Muscle layer of duodenum (tissue), 2 donors: ENCODE measurements around the gene CWF19L2.

Experiments used
- H3K27ac ChIP-seq: one replicate; pipeline ENCODE4 v1.7.0; 2013; ENCODE audit warnings: mild to moderate bottlenecking, low read length
- H3K27me3 ChIP-seq: one replicate; pipeline ENCODE4 v1.7.0; 2013; ENCODE audit warnings: low read depth, mild to moderate bottlenecking, control low read depth, low read length
- H3K36me3 ChIP-seq, 2 donors: one replicate each; pipeline ENCODE4 v1.7.0; 2013; ENCODE audit warnings: low read length in 2 of 2, control low read depth in 1 of 2, mild to moderate bottlenecking in 1 of 2; ENCODE audit not compliant: insufficient read depth in 2 of 2, control insufficient read depth in 1 of 2
- H3K4me1 ChIP-seq, 2 donors: one replicate each; pipeline ENCODE4 v1.7.0; 2013; ENCODE audit warnings: low read length in 2 of 2, mild to moderate bottlenecking in 2 of 2, control low read depth in 1 of 2, moderate library complexity in 1 of 2; ENCODE audit not compliant: insufficient read depth in 2 of 2, control insufficient read depth in 1 of 2
- H3K4me3 ChIP-seq, 2 donors: one replicate each; pipeline ENCODE4 v1.7.0; 2013; ENCODE audit warnings: low read length in 2 of 2, low read depth in 1 of 2, mild to moderate bottlenecking in 1 of 2
- H3K9me3 ChIP-seq, 2 donors: one replicate each; pipeline ENCODE4 v1.7.0; 2013; ENCODE audit warnings: low read length in 2 of 2, control low read depth in 1 of 2, mild to moderate bottlenecking in 1 of 2; ENCODE audit not compliant: control insufficient read depth in 1 of 2
- donor health status: healthy.

CWF19L2 gene

GRCh38 chr11:107384144-107384852 is 73.3 kb downstream of the CWF19L2 start:
- Histone ChIP-seq H3K4me3 (no peak overlapping the region), H3K4me1 (no peaks in the 10 kb centered on the region), H3K27me3 (no peaks in the 10 kb centered on the region), H3K36me3 (peaks cover 3 to 5% of the 10 kb centered on the region in 2 donors), H3K9me3 (no peaks in the 10 kb centered on the region), H3K27ac (no peak overlapping the region)

- no peak overlapping the region for H3K4me3 ChIP-seq
- no peaks in the 10 kb centered on the region for H3K9me3 ChIP-seq
- H3K4me1 ChIP-seq, result no peaks in the 10 kb centered on the region
- H3K36me3 ChIP-seq, result no peaks in the 10 kb centered on the region
- H3K27me3 ChIP-seq, result no peaks in the 10 kb centered on the region
- H3K27ac ChIP-seq, result no peak overlapping the region
Observed at GRCh38 chr11:107372439-107372838, 85.2 kb downstream of the CWF19L2 start.

GRCh38 chr11:107370390-107370789 is 87.2 kb downstream of the CWF19L2 start:
- Histone ChIP-seq H3K4me1 (no peaks in the 10 kb centered on the region), H3K27ac (no peak overlapping the region), H3K36me3 (no peaks in the 10 kb centered on the region), H3K27me3 (no peaks in the 10 kb centered on the region), H3K9me3 (no peaks in the 10 kb centered on the region), H3K4me3 (no peak overlapping the region)

GRCh38 chr11:107359701-107360100 is 97.9 kb downstream of the CWF19L2 start:
- Histone ChIP-seq H3K27ac (no peak overlapping the region), H3K4me1 (no peaks in the 10 kb centered on the region), H3K27me3 (no peaks in the 10 kb centered on the region), H3K4me3 (no peak overlapping the region), H3K36me3 (peaks cover 0 to 10% of the 10 kb centered on the region in 2 donors), H3K9me3 (no peaks in the 10 kb centered on the region)

- Histone ChIP-seq H3K36me3 (peaks cover under 1 to 10% of the 10 kb centered on the region in 2 donors), H3K4me3 (no peak overlapping the region), H3K27ac (no peak overlapping the region), H3K4me1 (no peaks in the 10 kb centered on the region), H3K9me3 (no peaks in the 10 kb centered on the region), H3K27me3 (no peaks in the 10 kb centered on the region)
Observed at GRCh38 chr11:107357877-107358276, 99.7 kb downstream of the CWF19L2 start.

GRCh38 chr11:107354780-107355179 is 102.8 kb downstream of the CWF19L2 start:
- Histone ChIP-seq H3K27ac (no peak overlapping the region), H3K36me3 (peaks cover 4 to 10% of the 10 kb centered on the region in 2 donors), H3K27me3 (no peaks in the 10 kb centered on the region), H3K4me1 (no peaks in the 10 kb centered on the region), H3K4me3 (no peak overlapping the region), H3K9me3 (no peaks in the 10 kb centered on the region)

GRCh38 chr11:107337917-107338316 is 119.7 kb downstream of the CWF19L2 start:
- Histone ChIP-seq H3K4me3 (no peak overlapping the region), H3K4me1 (no peaks in the 10 kb centered on the region), H3K9me3 (no peaks in the 10 kb centered on the region)

GRCh38 chr11:107331728-107332127 is 125.9 kb downstream of the CWF19L2 start:
- Histone ChIP-seq H3K27me3 (no peaks in the 10 kb centered on the region), H3K4me3 (no peak overlapping the region), H3K27ac (no peak overlapping the region), H3K36me3 (peaks cover 6 to 30% of the 10 kb centered on the region in 2 donors), H3K4me1 (no peaks in the 10 kb centered on the region), H3K9me3 (no peaks in the 10 kb centered on the region)

More at GRCh38 chr11:107337917-107338316, 119.7 kb downstream of the CWF19L2 start:
- Histone ChIP-seq H3K36me3 (peaks cover 2 to 5% of the 10 kb centered on the region in 2 donors), H3K27ac (no peak overlapping the region), H3K27me3 (no peaks in the 10 kb centered on the region)

GRCh38 chr11:107329164-107329563 is 128.5 kb downstream of the CWF19L2 start:
- Histone ChIP-seq H3K4me3 (no peak overlapping the region), H3K27ac (no peak overlapping the region), H3K9me3 (no peaks in the 10 kb centered on the region), H3K27me3 (no peaks in the 10 kb centered on the region), H3K36me3 (peaks cover 12 to 34% of the 10 kb centered on the region in 2 donors), H3K4me1 (no peaks in the 10 kb centered on the region)

GRCh38 chr11:107316426-107316825 is 141.2 kb downstream of the CWF19L2 start:
- Histone ChIP-seq H3K4me3 (no peak overlapping the region), H3K27ac (no peak overlapping the region)

GRCh38 chr11:107307991-107308390 is 149.6 kb downstream of the CWF19L2 start:
- no peak overlapping the region for H3K4me3 ChIP-seq
- H3K4me1 ChIP-seq, result no peaks in the 10 kb centered on the region
- no peaks in the 10 kb centered on the region for H3K27me3 ChIP-seq
- no peaks in the 10 kb centered on the region for H3K9me3 ChIP-seq
- peaks cover 22 to 36% of the 10 kb centered on the region in 2 donors for H3K36me3 ChIP-seq
- no peak overlapping the region for H3K27ac ChIP-seq

More at GRCh38 chr11:107316426-107316825, 141.2 kb downstream of the CWF19L2 start:
- Histone ChIP-seq H3K36me3 (peaks cover 4 to 18% of the 10 kb centered on the region in 2 donors), H3K27me3 (no peaks in the 10 kb centered on the region), H3K4me1 (no peaks in the 10 kb centered on the region), H3K9me3 (no peaks in the 10 kb centered on the region)

- Histone ChIP-seq H3K27me3 (no peaks in the 10 kb centered on the region), H3K4me3 (no peak overlapping the region), H3K27ac (no peak overlapping the region), H3K4me1 (no peaks in the 10 kb centered on the region), H3K9me3 (peaks cover 0 to 3% of the 10 kb centered on the region in 2 donors), H3K36me3 (peaks cover 12 to 33% of the 10 kb centered on the region in 2 donors)
Observed at GRCh38 chr11:107301878-107302277, 155.7 kb downstream of the CWF19L2 start.
